GM23248 (cell line): ENCODE results near the gene MISP.

ENCODE experiments used
- EZH2 ChIP-seq: fragments of 200-600 bp; sonication (generic); IDR thresholded peaks from 2 replicates; pipeline ENCODE4 v1.6.1; 2018; ENCODE audit warnings: antibody characterized with exemption, mild to moderate bottlenecking; ENCODE audit not compliant: insufficient read depth, poor library complexity, severe bottlenecking
- EZH2phosphoT487 ChIP-seq: fragments of 200-600 bp; sonication (generic); IDR thresholded peaks from 2 replicates; pipeline ENCODE4 v1.6.1; 2018; ENCODE audit warnings: antibody characterized with exemption, moderate library complexity, mild to moderate bottlenecking, low read depth; ENCODE audit not compliant: insufficient read depth

DNA sequence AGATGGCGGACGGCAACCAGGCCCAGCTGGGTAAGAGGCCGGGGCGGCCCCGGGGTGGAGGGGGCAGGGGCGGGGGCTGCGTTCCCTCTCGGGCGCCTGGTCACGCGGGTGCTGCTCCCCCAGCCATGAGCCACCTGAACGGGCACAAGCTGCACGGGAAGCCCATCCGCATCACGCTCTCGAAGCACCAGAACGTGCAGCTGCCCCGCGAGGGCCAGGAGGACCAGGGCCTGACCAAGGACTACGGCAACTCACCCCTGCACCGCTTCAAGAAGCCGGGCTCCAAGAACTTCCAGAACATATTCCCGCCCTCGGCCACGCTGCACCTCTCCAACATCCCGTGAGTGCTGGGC is 57.5 kb downstream of the MISP start:
- no peak for TF ChIP-seq EZH2phosphoT487
- TF ChIP-seq EZH2, result no peak
